ENCODE results near the gene HTATIP2. TPM values are rescaled to one million over a fixed set of nuclear protein-coding genes. Genes with fewer than 3 reads are reported as not detected.

Gene HTATIP2
- total RNA-seq, 1 experiment from 2014 or later = 43.4 TPM

GRCh38 chr11:20360650-20361049 is 2.9 kb upstream of the HTATIP2 start:
- H3K36me3 ChIP-seq (ENCODE audit: control insufficient read depth in 1 of 2, insufficient read depth in 2 of 2, low read length in 2 of 2) = no peaks in the 10 kb centered on the region
- no peaks in the 10 kb centered on the region for H4K20me1 ChIP-seq (ENCODE audit: insufficient read depth)
- H3K9me2 ChIP-seq (ENCODE audit: insufficient read depth) = no peaks in the 10 kb centered on the region
- CTCF ChIA-PET = no interaction called here
- no TSS peak for BruUV-seq (replicated peaks)
- H3K79me2 ChIP-seq (ENCODE audit: insufficient read depth, low read length) = peaks cover 12% of the 10 kb centered on the region; the same call in 1 of the 2 replicates
- H3K4me1 ChIP-seq (ENCODE audit: control insufficient read depth in 1 of 2, insufficient read depth in 2 of 2, low read length in 2 of 2) = peaks cover 8 to 31% of the 10 kb centered on the region in 2 experiments; a peak in 3 of 4 replicates
- H3K27me3 ChIP-seq (ENCODE audit: insufficient read depth, low read length) = no peaks in the 10 kb centered on the region
- H3K9me3 ChIP-seq (ENCODE audit: control insufficient read depth in 1 of 2, insufficient read depth in 1 of 2, low read depth in 1 of 2, low read length in 2 of 2) = no peaks in the 10 kb centered on the region
- H2AFZ ChIP-seq (ENCODE audit: low read depth, low read length, poor library complexity, severe bottlenecking) = no peak overlapping the region
- TF ChIP-seq CTCF (IDR thresholded peaks at IDR 0.05 in 2 of 3, conservative IDR thresholded peaks at IDR 0.05 in 1 of 3; ENCODE audit: borderline replicate concordance in 1 of 3, insufficient read depth in 1 of 3, low read depth in 2 of 3, low read length in 2 of 3) (no peak), EZH2 (IDR thresholded peaks at IDR 0.05) (no peak), ZFX (IDR thresholded peaks at IDR 0.05) (no peak), ELF1 (IDR thresholded peaks at IDR 0.05; ENCODE audit: borderline replicate concordance, low read depth) (no peak), YY1 (IDR thresholded peaks at IDR 0.05; ENCODE audit: extremely low read depth, insufficient replicate concordance, low read depth, low read length) (no peak), SIN3A (IDR thresholded peaks at IDR 0.05; ENCODE audit: low read depth) (no peak), EZH2phosphoT487 (IDR thresholded peaks at IDR 0.05; ENCODE audit: borderline replicate concordance) (no peak), ZBTB33 (IDR thresholded peaks at IDR 0.05; ENCODE audit: extremely low read depth, insufficient replicate concordance, low read length) (no peak), FOSL1 (IDR thresholded peaks at IDR 0.05; ENCODE audit: low read depth) (no peak), POLR2A (IDR thresholded peaks at IDR 0.05; ENCODE audit: borderline replicate concordance, extremely low read depth, insufficient read depth, insufficient read length) (no peak), POLR2AphosphoS5 (IDR thresholded peaks at IDR 0.05; ENCODE audit: low read depth, low read length) (no peak), ATF3 (IDR thresholded peaks at IDR 0.05) (no peak), CEBPB (IDR thresholded peaks at IDR 0.05; ENCODE audit: low read depth) (no peak), JUND (IDR thresholded peaks at IDR 0.05) (no peak), EGR1 (IDR thresholded peaks at IDR 0.05; ENCODE audit: low read depth) (no peak), TCF7L2 (IDR thresholded peaks at IDR 0.05; ENCODE audit: borderline replicate concordance, extremely low read depth, insufficient read depth, insufficient read length) (no peak), SRF (IDR thresholded peaks at IDR 0.05; ENCODE audit: low read depth) (no peak), ZNF274 (IDR thresholded peaks at IDR 0.05; ENCODE audit: low read depth, low read length) (no peak)
- POLR2A ChIA-PET = no interaction called here
- no peak overlapping the region for H3K9ac ChIP-seq (ENCODE audit: low read length)
- intact Hi-C loops (cut with micrococcal nuclease) = no loop called here
- RAD21 ChIA-PET (ENCODE audit: low non-redundant PET in 1 of 2, low total read pairs in 2 of 2, uncharacterized antibody in 2 of 2, unreplicated experiment in 2 of 2) = no interaction called here
- DNase-seq (ENCODE audit: low read depth, low spot score) (no peak), ATAC-seq (no peak)
- no peak overlapping the region for H3K4me2 ChIP-seq (ENCODE audit: low read length)
- H3K4me3 ChIP-seq (replicated peaks in 1 of 2; ENCODE audit: low read depth in 1 of 2, low read length in 2 of 2) = no peak overlapping the region
- no peak overlapping the region for H3K27ac ChIP-seq (ENCODE audit: low read depth, low read length)
